ENCODE measurements around the gene GARIN3. TPM values are rescaled to one million over a fixed set of nuclear protein-coding genes. Genes with fewer than 3 reads are reported as not detected.
"Not testable (repeated sequence)": the region's sequence is repeated elsewhere in the genome, so short reads cannot be mapped to it uniquely, and the experiment has no call there.

The GARIN3 gene
- total RNA-seq, 2 donors from 2014 or later, result not detected

GRCh38 chr5:157213527-157214243, 47.6 kb upstream of the GARIN3 start:
- WGBS, 2 donors, result 73 to 75% methylated on average over 7 of the region's 7 CpGs
- Histone ChIP-seq H3K9me3 (no peaks in the 10 kb centered on the region), H3K4me1 (no peaks in the 10 kb centered on the region), H3K36me3 (replicated peaks in 1 of 2; ENCODE audit: insufficient read depth in 1 of 2, low read depth in 2 of 2) (no peaks in the 10 kb centered on the region), H3K27me3 (no peaks in the 10 kb centered on the region), H3K4me3 (no peak overlapping the region), H3K27ac (no peak overlapping the region)
- DNase-seq, result no peak
- intact Hi-C loops (cut with DNase I), result no loop called here
- ATAC-seq, result no peak
- no peak for TF ChIP-seq POLR2A (IDR thresholded peaks at IDR 0.05)
- no peak for TF ChIP-seq CTCF (IDR thresholded peaks at IDR 0.05)

- no peak overlapping the region for H3K4me3 ChIP-seq
- intact Hi-C loops (cut with DNase I), result no loop called here
- H3K9me3 ChIP-seq, result no peaks in the 10 kb centered on the region
- no peak for DNase-seq
- no peak for ATAC-seq
- WGBS, 2 donors, result 69 to 81% methylated on average over 5 of the region's 5 CpGs
- H3K27ac ChIP-seq, result no peak overlapping the region
- H3K27me3 ChIP-seq, result no peaks in the 10 kb centered on the region
- H3K4me1 ChIP-seq, result no peaks in the 10 kb centered on the region
- no peaks in the 10 kb centered on the region for H3K36me3 ChIP-seq (replicated peaks in 1 of 2; ENCODE audit: insufficient read depth in 1 of 2, low read depth in 2 of 2)
- TF ChIP-seq CTCF (IDR thresholded peaks at IDR 0.05) (no peak), POLR2A (IDR thresholded peaks at IDR 0.05) (no peak)
Observed at GRCh38 chr5:157212307-157212706, 46.2 kb upstream of the GARIN3 start.

GRCh38 chr5:157210652-157211051, 44.6 kb upstream of the GARIN3 start:
- H3K27me3 ChIP-seq; intact Hi-C loops (cut with DNase I); H3K27ac ChIP-seq; H3K4me3 ChIP-seq; H3K36me3 ChIP-seq (replicated peaks in 1 of 2; ENCODE audit: insufficient read depth in 1 of 2, low read depth in 2 of 2); ATAC-seq; DNase-seq; H3K4me1 ChIP-seq; H3K9me3 ChIP-seq: not testable (repeated sequence)
- 25 to 44% methylated on average over 1 of the region's 1 CpG for WGBS, 2 donors

GRCh38 chr5:157205708-157206107, 39.6 kb upstream of the GARIN3 start:
- Histone ChIP-seq H3K4me3 (no peak overlapping the region), H3K36me3 (replicated peaks in 1 of 2; ENCODE audit: insufficient read depth in 1 of 2, low read depth in 2 of 2) (no peaks in the 10 kb centered on the region), H3K27ac (no peak overlapping the region), H3K4me1 (no peaks in the 10 kb centered on the region), H3K9me3 (no peaks in the 10 kb centered on the region), H3K27me3 (no peaks in the 10 kb centered on the region)
- ATAC-seq (no peak), DNase-seq (no peak)
- TF ChIP-seq POLR2A (IDR thresholded peaks at IDR 0.05), result no peak
- WGBS, 2 donors, result 66 to 76% methylated on average over 6 of the region's 6 CpGs
- intact Hi-C loops (cut with DNase I), result no loop called here

- H3K36me3 ChIP-seq (replicated peaks in 1 of 2; ENCODE audit: insufficient read depth in 1 of 2, low read depth in 2 of 2), result no peaks in the 10 kb centered on the region
- H3K27me3 ChIP-seq, result no peaks in the 10 kb centered on the region
- no peaks in the 10 kb centered on the region for H3K9me3 ChIP-seq
- no peak for DNase-seq
- no peak for ATAC-seq
- no peaks in the 10 kb centered on the region for H3K4me1 ChIP-seq
- intact Hi-C loops (cut with DNase I), result no loop called here
- 51 to 62% methylated on average over 4 of the region's 4 CpGs for WGBS, 2 donors
- no peak overlapping the region for H3K27ac ChIP-seq
- no peak overlapping the region for H3K4me3 ChIP-seq
- TF ChIP-seq POLR2A (IDR thresholded peaks at IDR 0.05) (no peak), CTCF (IDR thresholded peaks at IDR 0.05) (no peak)
Observed at GRCh38 chr5:157204765-157205164, 38.7 kb upstream of the GARIN3 start.

- DNase-seq, result no peak
- Histone ChIP-seq H3K4me1 (no peaks in the 10 kb centered on the region), H3K27ac (no peak overlapping the region), H3K36me3 (replicated peaks in 1 of 2; ENCODE audit: insufficient read depth in 1 of 2, low read depth in 2 of 2) (no peaks in the 10 kb centered on the region), H3K4me3 (no peak overlapping the region), H3K27me3 (no peaks in the 10 kb centered on the region), H3K9me3 (no peaks in the 10 kb centered on the region)
- no peak for ATAC-seq
- intact Hi-C loops (cut with DNase I), result no loop called here
- WGBS, 2 donors, result 57 to 59% methylated on average over 4 of the region's 4 CpGs
- TF ChIP-seq CTCF (IDR thresholded peaks at IDR 0.05) (no peak), POLR2A (IDR thresholded peaks at IDR 0.05) (no peak)
Observed at GRCh38 chr5:157203417-157203816, 37.4 kb upstream of the GARIN3 start.

Data from body of pancreas (tissue), 4 donors.